ENCODE data around the gene SCN11A.

DNA sequence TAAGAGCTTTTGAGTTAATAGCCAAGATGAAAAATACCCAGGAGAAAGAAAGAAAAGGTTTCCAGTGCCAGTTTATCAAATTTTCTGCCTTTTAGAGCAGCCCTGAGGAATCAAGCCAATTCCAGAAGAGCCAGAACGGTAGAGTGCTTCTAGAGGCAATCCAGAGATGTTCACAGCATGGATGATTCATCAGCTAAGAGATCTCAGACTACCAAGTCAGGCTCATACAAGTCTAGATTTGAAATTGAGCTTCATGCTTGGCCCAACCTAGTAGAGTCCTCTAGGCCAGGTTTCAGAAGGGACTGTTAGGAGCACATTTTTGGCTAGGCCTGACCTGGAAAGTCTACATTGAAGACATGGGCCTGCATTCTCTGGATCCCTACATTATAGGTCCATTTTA is 15.5 kb upstream of the SCN11A start:
- TF ChIP-seq CTCF (IDR thresholded peaks at IDR 0.05) = no peak
- TF ChIP-seq HDAC2 (IDR thresholded peaks at IDR 0.05) = no peak
- TF ChIP-seq RFX5 (IDR thresholded peaks at IDR 0.05) = no peak
- no peak for TF ChIP-seq POLR2A (IDR thresholded peaks at IDR 0.05; ENCODE audit: low read length)
- TF ChIP-seq EP300 (IDR thresholded peaks at IDR 0.05) = no peak
- TF ChIP-seq MAX (IDR thresholded peaks at IDR 0.05) = no peak
- no peak for TF ChIP-seq BHLHE40 (IDR thresholded peaks at IDR 0.05; ENCODE audit: low read depth, low read length)
- TF ChIP-seq, protein P1, sequence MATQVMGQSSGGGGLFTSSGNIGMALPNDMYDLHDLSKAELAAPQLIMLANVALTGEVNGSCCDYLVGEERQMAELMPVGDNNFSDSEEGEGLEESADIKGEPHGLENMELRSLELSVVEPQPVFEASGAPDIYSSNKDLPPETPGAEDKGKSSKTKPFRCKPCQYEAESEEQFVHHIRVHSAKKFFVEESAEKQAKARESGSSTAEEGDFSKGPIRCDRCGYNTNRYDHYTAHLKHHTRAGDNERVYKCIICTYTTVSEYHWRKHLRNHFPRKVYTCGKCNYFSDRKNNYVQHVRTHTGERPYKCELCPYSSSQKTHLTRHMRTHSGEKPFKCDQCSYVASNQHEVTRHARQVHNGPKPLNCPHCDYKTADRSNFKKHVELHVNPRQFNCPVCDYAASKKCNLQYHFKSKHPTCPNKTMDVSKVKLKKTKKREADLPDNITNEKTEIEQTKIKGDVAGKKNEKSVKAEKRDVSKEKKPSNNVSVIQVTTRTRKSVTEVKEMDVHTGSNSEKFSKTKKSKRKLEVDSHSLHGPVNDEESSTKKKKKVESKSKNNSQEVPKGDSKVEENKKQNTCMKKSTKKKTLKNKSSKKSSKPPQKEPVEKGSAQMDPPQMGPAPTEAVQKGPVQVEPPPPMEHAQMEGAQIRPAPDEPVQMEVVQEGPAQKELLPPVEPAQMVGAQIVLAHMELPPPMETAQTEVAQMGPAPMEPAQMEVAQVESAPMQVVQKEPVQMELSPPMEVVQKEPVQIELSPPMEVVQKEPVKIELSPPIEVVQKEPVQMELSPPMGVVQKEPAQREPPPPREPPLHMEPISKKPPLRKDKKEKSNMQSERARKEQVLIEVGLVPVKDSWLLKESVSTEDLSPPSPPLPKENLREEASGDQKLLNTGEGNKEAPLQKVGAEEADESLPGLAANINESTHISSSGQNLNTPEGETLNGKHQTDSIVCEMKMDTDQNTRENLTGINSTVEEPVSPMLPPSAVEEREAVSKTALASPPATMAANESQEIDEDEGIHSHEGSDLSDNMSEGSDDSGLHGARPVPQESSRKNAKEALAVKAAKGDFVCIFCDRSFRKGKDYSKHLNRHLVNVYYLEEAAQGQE (IDR thresholded peaks at IDR 0.05) = no peak
- TF ChIP-seq RAD21 (conservative IDR thresholded peaks at IDR 0.05 in 1 of 2, IDR thresholded peaks at IDR 0.05 in 1 of 2) = no peak

Data from A549 (cell line).